H1 (cell line): Measurements from ENCODE around the gene PIP5K1B. TPM values are rescaled to one million over a fixed set of nuclear protein-coding genes. Genes with fewer than 3 reads are reported as not detected.

Source experiments
- CTCF ChIA-PET: fragments of 300-600 bp; sonication (Branson Sonifier 250); formaldehyde crosslinking; loops from one replicate; lab custom pipeline; 2021; ENCODE audit not compliant: partially characterized antibody; lab: Charles Lee
- POLR2A ChIA-PET: fragments of 300-600 bp; sonication (Branson Sonifier 250); formaldehyde crosslinking; loops from one replicate; lab custom pipeline; 2021; ENCODE audit warnings: inconsistent platforms; ENCODE audit not compliant: partially characterized antibody; lab: Charles Lee
- DNase-seq, 2 experiments: peaks; one replicate each; pipeline versions ENCODE4 v3.0.0 to v3.0.0-alpha.2; 2010 to 2022; ENCODE audit warnings: low spot score in 2 of 2, low read depth in 1 of 2, mixed read lengths in 1 of 2
- FAIRE-seq: peaks from 2 replicates; lab custom pipeline; 2011; peaks lifted over from hg19 to GRCh38; lab: Jason Lieb, UNC
- H2AFZ ChIP-seq: 2 replicates; pipeline ENCODE4 v1.8.1; 2012; ENCODE audit warnings: low read length, inconsistent platforms
- H2AK5ac ChIP-seq: 2 replicates; pipeline ENCODE4 v1.6.1; 2013; ENCODE audit warnings: low read depth, low read length
- H2BK120ac ChIP-seq: replicated peaks from 2 replicates; pipeline ENCODE3; 2013; ENCODE audit warnings: low read depth, low read length, inconsistent platforms
- H2BK12ac ChIP-seq: 2 replicates; pipeline ENCODE4 v1.6.1; 2013; ENCODE audit warnings: low read depth, low read length
- H2BK15ac ChIP-seq: 2 replicates; pipeline ENCODE4 v1.6.1; 2013; ENCODE audit warnings: low read length
- H2BK20ac ChIP-seq: 2 replicates; pipeline ENCODE4 v1.6.1; 2013; ENCODE audit warnings: low read length
- H2BK5ac ChIP-seq: 2 replicates; pipeline ENCODE4 v1.6.1; 2013; ENCODE audit warnings: low read depth, low read length
- H3K14ac ChIP-seq: 2 replicates; pipeline ENCODE4 v1.6.1; 2013; ENCODE audit warnings: inconsistent platforms; ENCODE audit not compliant: insufficient read length
- H3K18ac ChIP-seq: 2 replicates; pipeline ENCODE4 v1.6.1; 2013; ENCODE audit warnings: low read length; ENCODE audit errors: extremely low read depth
- H3K23ac ChIP-seq: 2 replicates; pipeline ENCODE4 v1.6.1; 2013; ENCODE audit warnings: inconsistent platforms; ENCODE audit not compliant: insufficient read length
- H3K23me2 ChIP-seq: 2 replicates; pipeline ENCODE4 v1.6.1; 2013; ENCODE audit warnings: low read depth, low read length
- H3K27ac ChIP-seq: 2 replicates; pipeline ENCODE4 v1.6.1; 2011; ENCODE audit warnings: low read depth, low read length, inconsistent platforms
- H3K27me3 ChIP-seq, 4 experiments: replicated peaks in 1 of 4; 1 replicate in 1 of 4; 2 replicates in 3 of 4; pipeline versions ENCODE4 v1.6.1 to v1.8.1; 2011 to 2013; ENCODE audit warnings: low read length in 3 of 4, mild to moderate bottlenecking in 3 of 4, inconsistent platforms in 2 of 4, mixed read lengths in 2 of 4, moderate library complexity in 1 of 4; ENCODE audit not compliant: control insufficient read depth in 3 of 4, insufficient read depth in 3 of 4; ENCODE audit errors: extremely low read depth in 1 of 4
- H3K36me3 ChIP-seq, 4 experiments: 2 replicates each; pipeline versions ENCODE4 v1.6.1 to v1.8.1; 2011 to 2013; ENCODE audit warnings: mild to moderate bottlenecking in 4 of 4, low read length in 3 of 4, moderate library complexity in 2 of 4, control low read depth in 1 of 4, inconsistent platforms in 1 of 4; ENCODE audit not compliant: insufficient read depth in 4 of 4, control insufficient read depth in 2 of 4
- H3K4ac ChIP-seq: replicated peaks from 2 replicates; pipeline ENCODE3; 2013; ENCODE audit warnings: low read length, low read depth, mixed read lengths, inconsistent platforms; ENCODE audit not compliant: insufficient read length
- H3K4me1 ChIP-seq, 4 experiments: replicated peaks in 1 of 4; 1 replicate in 1 of 4; 2 replicates in 3 of 4; pipeline versions ENCODE4 v1.6.1 to v1.8.1; 2011 to 2013; ENCODE audit warnings: low read length in 3 of 4, inconsistent platforms in 2 of 4, mixed read lengths in 1 of 4; ENCODE audit not compliant: insufficient read depth in 4 of 4, control insufficient read depth in 3 of 4
- H3K4me2 ChIP-seq, 2 experiments: 2 replicates each; pipeline versions ENCODE4 v1.6.1 to v1.8.1; 2011 to 2013; ENCODE audit warnings: low read depth in 2 of 2, low read length in 2 of 2, control low read depth in 1 of 2, inconsistent platforms in 1 of 2, mild to moderate bottlenecking in 1 of 2; ENCODE audit not compliant: insufficient read depth in 1 of 2
- H3K4me3 ChIP-seq, 4 experiments: fragments of 200-600, 300-600 bp in 1 of 4; sonication (generic), shearing (Covaris generic), sonication (Bioruptor Twin) in 1 of 4; 2 replicates each; pipeline versions ENCODE4 v1.5.1 to v1.8.1; 2011 to 2016; ENCODE audit warnings: low read length in 4 of 4, low read depth in 3 of 4, control low read depth in 2 of 4, inconsistent platforms in 2 of 4, mild to moderate bottlenecking in 2 of 4, mixed read lengths in 1 of 4, moderate library complexity in 1 of 4; ENCODE audit not compliant: insufficient read depth in 2 of 4; ENCODE audit errors: extremely low read depth in 1 of 4
- H3K56ac ChIP-seq: replicated peaks from 2 replicates; pipeline ENCODE3; 2013; ENCODE audit warnings: low read depth, mild to moderate bottlenecking, mixed read lengths, low read length, inconsistent platforms; ENCODE audit not compliant: insufficient read length
- H3K79me1 ChIP-seq: 2 replicates; pipeline ENCODE4 v1.6.1; 2013; ENCODE audit warnings: low read depth, low read length, control low read depth
- H3K79me2 ChIP-seq, 2 experiments: 2 replicates each; pipeline versions ENCODE4 v1.6.1 to v1.8.1; 2012 to 2013; ENCODE audit warnings: low read length in 2 of 2, mild to moderate bottlenecking in 2 of 2, inconsistent platforms in 1 of 2; ENCODE audit not compliant: insufficient read depth in 2 of 2, control insufficient read depth in 1 of 2
- H3K9ac ChIP-seq, 4 experiments: replicated peaks in 1 of 4; 1 replicate in 1 of 4; 2 replicates in 3 of 4; pipeline versions ENCODE4 v1.6.1 to v1.8.1; 2011 to 2013; ENCODE audit warnings: low read depth in 3 of 4, low read length in 3 of 4, control low read depth in 2 of 4, mild to moderate bottlenecking in 2 of 4, moderate library complexity in 2 of 4, inconsistent platforms in 1 of 4; ENCODE audit errors: extremely low read depth in 1 of 4
- H3K9me3 ChIP-seq, 2 experiments: 2 replicates each; pipeline versions ENCODE4 v1.6.1 to v1.8.1; 2012 to 2013; ENCODE audit warnings: mild to moderate bottlenecking in 2 of 2, moderate library complexity in 2 of 2, control low read depth in 1 of 2, inconsistent platforms in 1 of 2, low read depth in 1 of 2, low read length in 1 of 2, mixed read lengths in 1 of 2; ENCODE audit not compliant: insufficient read depth in 2 of 2
- H4K20me1 ChIP-seq, 2 experiments: replicated peaks in 1 of 2; 2 replicates each; pipeline versions ENCODE3 to v1.8.1; 2011 to 2013; ENCODE audit warnings: inconsistent platforms in 2 of 2, low read length in 2 of 2, mild to moderate bottlenecking in 1 of 2; ENCODE audit not compliant: insufficient read depth in 2 of 2, control insufficient read depth in 1 of 2
- H4K5ac ChIP-seq: 2 replicates; pipeline ENCODE4 v1.6.1; 2013; ENCODE audit warnings: low read length, low read depth, mixed read lengths, inconsistent platforms; ENCODE audit not compliant: insufficient read length
- H4K8ac ChIP-seq: 2 replicates; pipeline ENCODE4 v1.8.0; 2013; ENCODE audit warnings: mild to moderate bottlenecking, moderate library complexity, low read length, inconsistent platforms; ENCODE audit not compliant: insufficient read depth; ENCODE audit errors: extremely low read depth
- H4K91ac ChIP-seq: replicated peaks from 2 replicates; pipeline ENCODE3; 2013; ENCODE audit warnings: low read length, mixed read lengths, inconsistent platforms; ENCODE audit not compliant: insufficient read length
- BACH1 ChIP-seq: IDR thresholded peaks from 2 replicates; pipeline ENCODE4 v1.6.1; 2012; ENCODE audit warnings: low read length, improper control_type of control experiment
- KDM1A ChIP-seq: fragments of 200-600, 300-600 bp; sonication (generic); IDR thresholded peaks from 2 replicates; pipeline ENCODE4 v1.7.1; 2016; ENCODE audit warnings: mild to moderate bottlenecking, low read length, borderline replicate concordance
- SIN3A ChIP-seq, 2 experiments: IDR thresholded peaks in 1 of 2; conservative IDR thresholded peaks in 1 of 2; 2 replicates each; pipeline ENCODE4 v1.6.1; 2011 to 2012; ENCODE audit warnings: low read length in 2 of 2, improper control_type of control experiment in 1 of 2, low read depth in 1 of 2, mild to moderate bottlenecking in 1 of 2
- SIX5 ChIP-seq: IDR thresholded peaks from 2 replicates; pipeline ENCODE4 v1.6.1; 2011; ENCODE audit warnings: mild to moderate bottlenecking, low read depth, low read length
- TAF1 ChIP-seq: IDR thresholded peaks from 2 replicates; pipeline ENCODE4 v1.6.1; 2011; ENCODE audit warnings: mild to moderate bottlenecking, low read depth, low read length
- WGBS, 2 experiments: shearing (Covaris generic) in 1 of 2; methylation state at CpG; one replicate each; pipeline versions ENCODE4 v1.1.6 to v1.1.7; 2013 to 2015; ENCODE audit warnings: low lambda C conversion rate in 2 of 2, mixed read lengths in 2 of 2, inconsistent platforms in 1 of 2, low coverage in 1 of 2, missing lambda C conversion rate in 1 of 2; ENCODE audit not compliant: insufficient replicate concordance in 2 of 2, insufficient coverage in 1 of 2, insufficient read length in 1 of 2; ENCODE audit errors: extremely low coverage in 1 of 2, missing lambda C conversion rate in 1 of 2; 5-methylcytosine and 5-hydroxymethylcytosine counted together
- polyA plus RNA-seq, 7 experiments: library from polyadenylated mRNA; depleted of rRNA in 3 of 7; stranded (reverse) in 5 of 7; unstranded in 2 of 7; fragments of >200 nt in 5 of 7; fragments of 200-250 nt in 2 of 7; gene quantifications; 1 replicate in 5 of 7; 2 replicates in 1 of 7; 4 replicates in 1 of 7; pipeline versions ENCODE4 v1.2.1 to v1.2.3, GENCODE V29; 2011 to 2013; ENCODE audit warnings: missing spikeins in 2 of 7, mixed read lengths in 2 of 7
- total RNA-seq: library from RNA; stranded (reverse); fragmentation: NEBNext Ultra II Directional; extraction: Animal tissue kit (Norgen Biotek cat#: 25700); gene quantifications from 2 replicates; pipeline ENCODE4 v1.2.1, GENCODE V29; 2021

PIP5K1B gene
- total and polyA plus RNA-seq, 2 of the 8 experiments (the other 6 are each of a cell fraction or from before 2014, with no cell fraction given), result 4.7 to 7.7 TPM

DNA sequence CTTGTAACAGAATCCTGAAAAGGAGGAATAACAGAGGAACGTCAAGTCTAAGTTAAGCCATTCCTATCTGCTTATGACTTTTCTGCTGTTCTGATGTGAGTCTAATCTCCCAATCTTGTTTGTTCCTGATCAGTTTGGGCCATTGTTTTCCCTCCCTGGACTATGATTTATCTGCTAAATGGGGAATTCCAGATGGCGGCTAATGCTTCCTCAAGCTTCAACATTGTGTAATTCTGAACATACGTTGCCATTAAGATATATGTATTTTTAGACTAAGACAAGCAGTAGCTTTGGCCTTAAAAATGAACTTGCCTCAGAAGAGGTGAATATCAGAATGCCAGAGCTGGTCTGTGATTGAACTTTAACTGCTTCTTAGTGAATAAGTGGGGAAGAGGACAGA lies 166.2 kb downstream of the PIP5K1B start:
- Histone ChIP-seq H3K79me1 (no peaks in the 10 kb centered on the region), H2BK20ac (peak overlapping the region; percentile 81; the same call in 1 of the 2 replicates), H3K23ac (no peak overlapping the region), H3K4me2 (no peak overlapping the region; a peak in 1 of 4 replicates), H3K14ac (no peak overlapping the region), H3K27me3 (no peaks in the 10 kb centered on the region), H3K9ac (no peak overlapping the region), H3K27ac (peak overlapping the region; percentile 93), H2BK12ac (peak overlapping the region; percentile 55; the same call in 1 of the 2 replicates), H2BK15ac (no peak overlapping the region), H3K23me2 (no peaks in the 10 kb centered on the region), H2BK5ac (peak overlapping the region; percentile 99; the same call in 1 of the 2 replicates), H4K5ac (peak overlapping the region; percentile 65), H4K8ac (no peak overlapping the region), H3K4ac (peak overlapping the region; percentile 73), H3K9me3 (no peaks in the 10 kb centered on the region), H2AFZ (no peak overlapping the region), H3K4me3 (no peak overlapping the region; a peak in 1 of 8 replicates), H3K4me1 (peaks cover 2 to 38% (median 25%) of the 10 kb centered on the region in 4 experiments; a peak in 6 of 7 replicates), H3K18ac (peak overlapping the region; percentile 33), H2BK120ac (peak overlapping the region; percentile 99), H3K56ac (no peak overlapping the region), H4K91ac (peak overlapping the region; percentile 17), H2AK5ac (peak overlapping the region; percentile 17; the same call in 1 of the 2 replicates), H4K20me1 (no peaks in the 10 kb centered on the region), H3K36me3 (no peaks in the 10 kb centered on the region), H3K79me2 (no peaks in the 10 kb centered on the region)
- FAIRE-seq (no peak), DNase-seq (no peak)
- WGBS, 2 experiments, result 80% methylated on average over 3 of the region's 3 CpGs; no CpG with 5 or more reads in 1 of the 2 experiments
- ChIA-PET POLR2A (interaction anchor here (0.7 to 1.9 kb wide), 2 partner anchors 10 to 193 kb away, joined by 3 to 11 read pairs; no protein-coding TSS in a partner anchor), CTCF (interaction anchor here (1.0 to 1.3 kb wide), 3 partner anchors 12 to 26 kb away, joined by 3 to 4 read pairs (median 3); no protein-coding TSS in a partner anchor)
- TF ChIP-seq BACH1 (no peak), KDM1A (no peak), SIX5 (no peak), SIN3A (conservative IDR thresholded peaks at IDR 0.05 in 1 of 2, IDR thresholded peaks at IDR 0.05 in 1 of 2; ENCODE audit: low read depth in 1 of 2, low read length in 2 of 2) (no peak), TAF1 (no peak)
